ACC112 (cell line): ENCODE results near the gene CLIP1.

Experiments used
- H2AFZ ChIP-seq: fragments of 200-600 bp; sonication (generic); one replicate; pipeline ENCODE4 v1.6.0; 2017; ENCODE audit warnings: antibody characterized with exemption, low read length; ENCODE audit not compliant: unreplicated experiment
- H3K27ac ChIP-seq: fragments of 200-600 bp; sonication (generic); 2 replicates; pipeline ENCODE4 v1.5.1; 2014; ENCODE audit warnings: low read depth, mild to moderate bottlenecking, antibody characterized with exemption, low read length, moderate library complexity
- H3K27me3 ChIP-seq: fragments of 200-600 bp; sonication (generic); 2 replicates; pipeline ENCODE4 v1.6.1; 2014; ENCODE audit warnings: mild to moderate bottlenecking, antibody characterized with exemption, low read length, moderate library complexity, mixed read lengths; ENCODE audit not compliant: insufficient read depth
- H3K36me3 ChIP-seq: fragments of 200-600 bp; sonication (generic); 2 replicates; pipeline ENCODE4 v1.6.1; 2016; ENCODE audit warnings: mild to moderate bottlenecking, antibody characterized with exemption, low read length, moderate library complexity, mixed read lengths; ENCODE audit not compliant: insufficient read depth
- H3K4me1 ChIP-seq: fragments of 200-600 bp; sonication (generic); one replicate; pipeline ENCODE4 v1.6.1; 2016; ENCODE audit warnings: low read length, mixed read lengths; ENCODE audit not compliant: insufficient read depth, unreplicated experiment, control insufficient read depth
- H3K4me3 ChIP-seq: fragments of 200-600 bp; sonication (generic); 2 replicates; pipeline ENCODE4 v1.5.1; 2014; ENCODE audit warnings: mild to moderate bottlenecking, low read depth, low read length
- H3K79me2 ChIP-seq: fragments of 200-600 bp; sonication (generic); one replicate; pipeline ENCODE4 v1.6.0; 2016; ENCODE audit warnings: low read length; ENCODE audit not compliant: control insufficient read depth, unreplicated experiment, insufficient read depth

Gene CLIP1

DNA sequence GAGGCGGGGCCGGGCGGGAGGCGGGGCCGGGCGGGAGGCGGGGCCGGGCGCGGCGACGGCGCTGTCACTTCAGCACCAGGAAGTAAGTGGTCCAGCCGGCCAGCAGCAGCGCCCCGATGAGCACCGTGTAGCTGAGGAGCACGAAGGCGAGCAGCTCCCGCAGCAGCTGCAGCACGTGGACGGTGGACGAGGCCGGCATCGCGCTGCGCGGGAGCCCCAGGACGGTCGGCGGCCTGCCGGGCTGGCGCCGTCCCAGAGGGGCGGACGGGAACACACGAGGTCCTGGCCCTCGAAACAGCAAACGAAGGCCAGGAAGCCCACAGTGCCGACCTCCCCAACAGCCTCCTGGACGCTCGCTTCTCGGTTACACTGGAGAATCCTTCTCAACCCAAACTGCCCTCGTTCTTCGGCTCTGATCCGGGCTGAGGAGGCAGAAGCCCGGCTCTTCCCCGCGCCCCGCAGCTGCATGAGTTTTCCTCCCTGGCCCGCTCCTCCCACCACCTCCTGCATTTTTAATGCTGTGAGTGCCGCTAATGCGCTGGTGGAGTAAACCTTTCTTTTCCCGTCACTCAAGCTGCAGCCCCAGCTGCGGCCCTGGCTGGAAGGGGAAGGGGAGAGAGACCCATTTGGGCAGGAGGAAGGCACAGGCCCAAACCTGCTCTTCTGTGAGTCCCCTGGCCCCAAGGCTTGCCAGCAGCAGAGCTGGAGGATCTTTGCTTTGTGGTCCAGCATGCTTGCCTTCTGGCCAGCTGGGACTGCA is 195.9 kb downstream of the CLIP1 start:
- peaks cover 4% of the 10 kb centered on the region; the same call in 1 of the 2 replicates for H3K36me3 ChIP-seq
- H3K4me3 ChIP-seq: peak overlapping the region; percentile 71
- H3K27ac ChIP-seq: no peak overlapping the region
- H3K4me1 ChIP-seq: peaks cover 20% of the 10 kb centered on the region
- H2AFZ ChIP-seq: no peak overlapping the region
- H3K79me2 ChIP-seq: peaks cover 38% of the 10 kb centered on the region
- H3K27me3 ChIP-seq: no peaks in the 10 kb centered on the region

DNA sequence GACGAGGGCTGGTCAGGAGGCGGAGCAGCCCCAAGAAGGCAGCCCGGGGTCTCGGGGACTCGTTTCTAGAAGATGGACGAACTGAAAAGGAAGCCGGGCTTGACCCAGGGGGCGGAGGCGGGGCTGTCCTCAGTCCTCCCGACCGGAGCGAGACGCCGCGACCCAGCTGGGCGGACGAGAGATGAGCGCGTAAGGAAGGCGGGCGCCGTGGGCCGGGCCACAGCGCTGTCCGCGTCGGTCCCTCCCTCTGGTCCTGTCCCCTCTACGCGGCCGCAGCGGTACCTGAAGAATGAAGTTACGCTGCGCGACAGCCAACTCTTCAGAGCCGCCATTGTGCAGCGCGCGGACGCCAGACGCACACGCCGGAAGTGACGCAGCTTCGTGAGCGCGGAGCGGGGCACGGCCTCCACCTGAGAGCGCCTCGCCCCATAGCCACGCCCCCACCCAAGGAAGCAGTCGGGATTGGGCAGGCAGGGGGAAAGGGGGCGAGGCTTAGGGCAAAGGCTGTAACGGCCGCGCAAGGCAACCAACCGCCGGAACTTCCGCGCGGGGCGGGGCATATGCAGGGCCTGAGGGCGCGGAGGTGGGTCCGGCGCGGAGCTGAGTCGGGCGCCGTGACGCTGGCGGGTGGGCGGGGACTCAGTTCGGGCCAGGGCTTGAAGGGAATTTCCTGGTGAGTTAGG is 196.6 kb downstream of the CLIP1 start, which contains the start of gene DIABLO:
Gene DIABLO (minus strand): TSS at position 370 of the 683 bp plus-strand sequence. CDS start 38 bp downstream, at position 332.
- peaks cover 8% of the 10 kb centered on the region; the same call in 1 of the 2 replicates for H3K36me3 ChIP-seq
- peaks cover 45% of the 10 kb centered on the region for H3K79me2 ChIP-seq
- H2AFZ ChIP-seq: peak within 1 kb of the TSS; percentile 19
- H3K4me3 ChIP-seq: peak within 1 kb of the TSS; percentile 91
- peaks cover 20% of the 10 kb centered on the region for H3K4me1 ChIP-seq
- H3K27me3 ChIP-seq: no peaks in the 10 kb centered on the region
- peak within 1 kb of the TSS; percentile 90 for H3K27ac ChIP-seq
